Neural progenitor cell (in vitro differentiated cells): ENCODE measurements around the gene OPN5. TPM values are rescaled to one million over a fixed set of nuclear protein-coding genes. Genes with fewer than 3 reads are reported as not detected.
"Not testable (repeated sequence)": the region's sequence is repeated elsewhere in the genome, so short reads cannot be mapped to it uniquely, and the experiment has no call there.

ENCODE experiments used
- DNase-seq: peaks from one replicate; pipeline ENCODE4 v3.0.0-alpha.2; 2016; ENCODE audit warnings: low spot score
- H2AFZ ChIP-seq: fragments of 200-600 bp; sonication (generic); replicated peaks from 2 replicates; pipeline ENCODE4 v1.6.1; 2016; ENCODE audit warnings: antibody characterized with exemption
- H3F3A ChIP-seq: fragments of 200-600 bp; sonication (generic); 2 replicates; pipeline ENCODE4 v1.6.1; 2016; ENCODE audit warnings: antibody characterized with exemption, low read depth
- H3K27ac ChIP-seq: fragments of 200-600 bp; sonication (generic); 2 replicates; pipeline ENCODE4 v1.5.1; 2016; ENCODE audit warnings: mild to moderate bottlenecking
- H3K27me3 ChIP-seq: fragments of 200-600 bp; sonication (generic); 2 replicates; pipeline ENCODE4 v1.6.1; 2016; ENCODE audit warnings: mild to moderate bottlenecking, moderate library complexity
- H3K36me3 ChIP-seq: fragments of 200-600 bp; sonication (generic); 2 replicates; pipeline ENCODE4 v1.5.1; 2016
- H3K4me1 ChIP-seq: fragments of 200-600 bp; sonication (generic); 2 replicates; pipeline ENCODE4 v1.6.1; 2016; ENCODE audit warnings: mixed run types
- H3K4me2 ChIP-seq: fragments of 200-600 bp; sonication (generic); 2 replicates; pipeline ENCODE4 v1.6.1; 2016
- H3K4me3 ChIP-seq: fragments of 200-600 bp; sonication (generic); 2 replicates; pipeline ENCODE4 v1.5.1; 2016
- H3K79me2 ChIP-seq: fragments of 200-600 bp; sonication (generic); 2 replicates; pipeline ENCODE4 v1.6.1; 2016; ENCODE audit warnings: low read depth
- H3K9ac ChIP-seq: fragments of 200-600 bp; sonication (generic); 2 replicates; pipeline ENCODE4 v1.6.1; 2016
- H3K9me3 ChIP-seq: fragments of 200-600 bp; sonication (generic); 2 replicates; pipeline ENCODE4 v1.5.1; 2016; ENCODE audit warnings: low read depth
- H4K20me1 ChIP-seq: fragments of 200-600 bp; sonication (generic); 2 replicates; pipeline ENCODE4 v1.6.1; 2016; ENCODE audit warnings: low read depth
- H3K27ac Mint-ChIP-seq: 3 replicates; pipeline ENCODE4 v1.8.0; 2021; ENCODE audit warnings: mixed read lengths
- H3K27me3 Mint-ChIP-seq: 2 replicates; pipeline ENCODE4 v1.8.0; 2022; ENCODE audit warnings: low read depth, mild to moderate bottlenecking, inconsistent platforms, moderate library complexity, mixed read lengths; ENCODE audit not compliant: insufficient read depth
- H3K36me3 Mint-ChIP-seq: 3 replicates; pipeline ENCODE4 v1.8.0; 2021; ENCODE audit warnings: mixed read lengths
- H3K4me1 Mint-ChIP-seq: 3 replicates; pipeline ENCODE4 v1.8.0; 2021; ENCODE audit warnings: mixed read lengths
- H3K4me3 Mint-ChIP-seq: 3 replicates; pipeline ENCODE4 v1.8.0; 2021; ENCODE audit warnings: mild to moderate bottlenecking, moderate library complexity, mixed read lengths
- H3K9me3 Mint-ChIP-seq: 3 replicates; pipeline ENCODE4 v1.8.0; 2020; ENCODE audit warnings: mixed read lengths
- CTCF ChIP-seq: fragments of 200-600 bp; sonication (generic); IDR thresholded peaks from 2 replicates; pipeline ENCODE4 v1.5.1; 2017; ENCODE audit warnings: antibody characterized with exemption, mild to moderate bottlenecking
- EZH2 ChIP-seq: fragments of 200-600 bp; sonication (generic); IDR thresholded peaks from 2 replicates; pipeline ENCODE4 v1.6.1; 2017; ENCODE audit warnings: antibody characterized with exemption, mild to moderate bottlenecking, moderate library complexity
- EZH2phosphoT487 ChIP-seq: fragments of 200-600 bp; sonication (generic); IDR thresholded peaks from 2 replicates; pipeline ENCODE4 v1.6.1; 2017; ENCODE audit warnings: antibody characterized with exemption
- total RNA-seq: library from RNA; depleted of rRNA; stranded (reverse); fragments of >200 nt; gene quantifications from 2 replicates; pipeline ENCODE4 v1.2.3, GENCODE V29; 2015; ENCODE audit warnings: low replicate concordance

OPN5 gene
- total RNA-seq, 1 donor from 2014 or later, result not detected

- Mint-ChIP-seq H3K9me3 (no peaks in the 10 kb centered on the region), H3K27me3 (peaks cover 2% of the 10 kb centered on the region), H3K36me3 (no peaks in the 10 kb centered on the region), H3K27ac (no peak overlapping the region), H3K4me1 (no peaks in the 10 kb centered on the region), H3K4me3 (no peak overlapping the region)
- Histone ChIP-seq H3K9ac (no peak overlapping the region), H3K4me2 (no peak overlapping the region), H3K27me3 (no peaks in the 10 kb centered on the region), H3K4me1 (no peaks in the 10 kb centered on the region), H4K20me1 (no peaks in the 10 kb centered on the region), H3F3A (no peaks in the 10 kb centered on the region), H3K9me3 (no peaks in the 10 kb centered on the region), H2AFZ (peak overlapping the region; percentile 4), H3K4me3 (no peak overlapping the region), H3K36me3 (no peaks in the 10 kb centered on the region), H3K79me2 (no peaks in the 10 kb centered on the region), H3K27ac (no peak overlapping the region)
- TF ChIP-seq EZH2phosphoT487 (no peak), EZH2 (no peak), CTCF (no peak)
- DNase-seq, result no peak
Observed at GRCh38 chr6:47741807-47742206, 40.0 kb upstream of the OPN5 start.

DNA sequence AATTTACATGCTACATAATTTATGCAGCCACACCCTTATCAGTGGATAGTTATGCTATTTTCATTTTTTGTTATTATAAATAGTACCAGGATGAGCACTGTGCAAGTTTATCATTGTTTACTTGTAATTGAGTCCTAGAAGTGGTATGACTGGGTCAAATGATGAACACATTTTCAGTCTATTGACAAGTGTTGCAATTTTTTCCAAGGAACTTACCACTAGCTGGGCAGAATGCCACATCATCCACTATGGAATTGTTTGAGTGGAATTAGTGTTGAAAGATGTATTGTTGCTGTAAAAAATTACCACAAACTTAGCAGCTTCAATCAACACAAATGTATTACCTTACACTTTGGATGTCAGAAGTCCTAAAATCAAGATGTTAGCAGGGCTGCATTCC is 38.1 kb upstream of the OPN5 start:
- no peak overlapping the region for H3K4me3 Mint-ChIP-seq
- H3K36me3 Mint-ChIP-seq, result no peaks in the 10 kb centered on the region
- H3K4me2 ChIP-seq, result no peak overlapping the region
- no peak overlapping the region for H2AFZ ChIP-seq
- no peaks in the 10 kb centered on the region for H3K36me3 ChIP-seq
- no peaks in the 10 kb centered on the region for H3K9me3 Mint-ChIP-seq
- H4K20me1 ChIP-seq, result no peaks in the 10 kb centered on the region
- peaks cover 2% of the 10 kb centered on the region for H3K27me3 Mint-ChIP-seq
- no peaks in the 10 kb centered on the region for H3F3A ChIP-seq
- no peaks in the 10 kb centered on the region for H3K4me1 Mint-ChIP-seq
- H3K9me3 ChIP-seq, result no peaks in the 10 kb centered on the region
- no peak overlapping the region for H3K27ac Mint-ChIP-seq
- H3K27ac ChIP-seq, result no peak overlapping the region
- H3K4me1 ChIP-seq, result no peaks in the 10 kb centered on the region
- no peak for DNase-seq
- TF ChIP-seq EZH2phosphoT487, result no peak
- no peak for TF ChIP-seq CTCF
- no peak for TF ChIP-seq EZH2
- H3K9ac ChIP-seq, result no peak overlapping the region
- H3K27me3 ChIP-seq, result no peaks in the 10 kb centered on the region
- H3K4me3 ChIP-seq, result no peak overlapping the region
- H3K79me2 ChIP-seq, result no peaks in the 10 kb centered on the region

- not testable (repeated sequence) for H2AFZ ChIP-seq, H3K36me3 Mint-ChIP-seq, DNase-seq, H3K27me3 Mint-ChIP-seq, H3K9ac ChIP-seq, H3K4me1 Mint-ChIP-seq, H3K4me3 ChIP-seq, H3K36me3 ChIP-seq, H3K27ac Mint-ChIP-seq, H3K27ac ChIP-seq, H3K27me3 ChIP-seq, H3K4me3 Mint-ChIP-seq, H4K20me1 ChIP-seq, H3F3A ChIP-seq, H3K9me3 ChIP-seq, H3K4me1 ChIP-seq, H3K4me2 ChIP-seq, H3K79me2 ChIP-seq, H3K9me3 Mint-ChIP-seq
Observed at GRCh38 chr6:47745269-47745668, 36.6 kb upstream of the OPN5 start.

- H3K4me3 Mint-ChIP-seq, result no peak overlapping the region
- Histone ChIP-seq H3K27ac (no peak overlapping the region), H3K4me2 (no peak overlapping the region), H2AFZ (no peak overlapping the region), H3K4me3 (no peak overlapping the region), H3K9ac (no peak overlapping the region), H3K79me2 (no peaks in the 10 kb centered on the region), H4K20me1 (no peaks in the 10 kb centered on the region), H3K36me3 (no peaks in the 10 kb centered on the region), H3F3A (no peaks in the 10 kb centered on the region), H3K4me1 (no peaks in the 10 kb centered on the region), H3K9me3 (no peaks in the 10 kb centered on the region), H3K27me3 (no peaks in the 10 kb centered on the region)
- TF ChIP-seq EZH2phosphoT487 (no peak), EZH2 (no peak), CTCF (no peak)
- peaks cover 4% of the 10 kb centered on the region for H3K27me3 Mint-ChIP-seq
- H3K27ac Mint-ChIP-seq, result no peak overlapping the region
- H3K4me1 Mint-ChIP-seq, result no peaks in the 10 kb centered on the region
- no peak for DNase-seq
- no peaks in the 10 kb centered on the region for H3K36me3 Mint-ChIP-seq
- peaks cover 4% of the 10 kb centered on the region for H3K9me3 Mint-ChIP-seq
Observed at GRCh38 chr6:47749757-47750156, 32.1 kb upstream of the OPN5 start.
